ENCODE data around the gene XRRA1. TPM values are rescaled to one million over a fixed set of nuclear protein-coding genes. Genes with fewer than 3 reads are reported as not detected.

XRRA1 gene
- total RNA-seq, 1 donor from 2014 or later = 7.0 TPM

DNA sequence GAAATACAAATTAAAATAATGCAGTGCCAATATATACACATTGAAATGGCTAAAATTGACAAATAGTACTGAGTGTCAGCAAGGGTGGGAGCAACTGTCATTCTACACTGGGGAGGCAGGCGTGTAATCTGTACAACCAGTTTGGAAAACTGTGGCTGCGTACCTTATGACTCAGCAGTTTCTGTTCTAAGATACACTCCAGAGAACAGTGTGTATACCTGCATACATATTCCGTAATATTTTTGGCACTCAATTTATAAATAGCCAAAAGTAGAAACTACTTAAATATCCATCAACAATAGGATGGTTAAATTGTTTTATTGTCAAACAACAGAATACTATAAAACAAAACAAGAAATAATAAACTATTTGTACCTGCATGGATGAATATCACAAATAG lies 142.6 kb downstream of the XRRA1 start:
- intact Hi-C loops (cut with micrococcal nuclease) = no loop called here
- TF ChIP-seq, protein P1, sequence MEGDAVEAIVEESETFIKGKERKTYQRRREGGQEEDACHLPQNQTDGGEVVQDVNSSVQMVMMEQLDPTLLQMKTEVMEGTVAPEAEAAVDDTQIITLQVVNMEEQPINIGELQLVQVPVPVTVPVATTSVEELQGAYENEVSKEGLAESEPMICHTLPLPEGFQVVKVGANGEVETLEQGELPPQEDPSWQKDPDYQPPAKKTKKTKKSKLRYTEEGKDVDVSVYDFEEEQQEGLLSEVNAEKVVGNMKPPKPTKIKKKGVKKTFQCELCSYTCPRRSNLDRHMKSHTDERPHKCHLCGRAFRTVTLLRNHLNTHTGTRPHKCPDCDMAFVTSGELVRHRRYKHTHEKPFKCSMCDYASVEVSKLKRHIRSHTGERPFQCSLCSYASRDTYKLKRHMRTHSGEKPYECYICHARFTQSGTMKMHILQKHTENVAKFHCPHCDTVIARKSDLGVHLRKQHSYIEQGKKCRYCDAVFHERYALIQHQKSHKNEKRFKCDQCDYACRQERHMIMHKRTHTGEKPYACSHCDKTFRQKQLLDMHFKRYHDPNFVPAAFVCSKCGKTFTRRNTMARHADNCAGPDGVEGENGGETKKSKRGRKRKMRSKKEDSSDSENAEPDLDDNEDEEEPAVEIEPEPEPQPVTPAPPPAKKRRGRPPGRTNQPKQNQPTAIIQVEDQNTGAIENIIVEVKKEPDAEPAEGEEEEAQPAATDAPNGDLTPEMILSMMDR (IDR thresholded peaks at IDR 0.05; ENCODE audit: borderline replicate concordance) = no peak
- H3K36me3 ChIP-seq = peaks cover 1% of the 10 kb centered on the region
- H3K27me3 ChIP-seq (ENCODE audit: low read depth) = no peaks in the 10 kb centered on the region
- no peak for DNase-seq
- H3K27ac ChIP-seq (replicated peaks) = peak overlapping the region; percentile 34
- no peaks in the 10 kb centered on the region for H3K9me3 ChIP-seq (replicated peaks)
- H3K4me1 ChIP-seq = peaks cover 59% of the 10 kb centered on the region
- H3K4me3 ChIP-seq = no peak overlapping the region

DNA sequence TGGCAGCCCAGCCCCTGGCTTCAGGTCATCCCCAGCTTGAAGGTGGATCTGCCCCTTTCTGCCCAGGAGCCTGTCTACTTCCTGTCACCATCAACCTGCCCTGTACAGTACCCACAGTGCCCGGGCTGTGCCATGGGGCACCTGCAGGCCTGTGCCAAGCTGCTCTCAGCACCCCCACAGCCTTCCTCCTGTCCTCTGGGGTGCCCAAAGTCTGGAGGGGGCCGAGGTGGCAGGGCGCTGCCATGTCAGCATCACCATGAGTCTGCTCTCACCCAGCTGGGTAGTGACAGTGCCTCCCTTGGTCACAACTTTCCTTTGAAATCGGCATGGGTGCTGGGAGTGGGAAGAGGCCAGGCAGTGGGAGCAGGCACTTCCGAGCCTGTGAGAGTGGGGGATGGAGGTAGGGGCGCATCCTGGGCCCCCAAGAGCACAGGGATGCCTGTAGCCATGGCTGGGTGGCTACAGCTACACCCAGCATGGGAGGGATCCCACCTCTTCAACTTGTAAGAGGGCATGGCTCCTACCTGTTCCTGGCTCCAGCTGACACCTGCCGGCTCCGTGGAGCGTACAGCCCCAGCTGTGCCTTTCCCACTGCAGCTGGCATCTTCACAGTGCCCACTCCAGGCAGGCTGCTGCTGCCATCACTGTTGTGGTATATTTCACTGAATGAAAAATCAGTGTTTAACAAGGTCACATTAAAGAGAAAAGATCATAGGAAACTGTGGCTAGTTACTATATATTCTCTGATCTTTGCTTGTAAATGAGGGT lies 157.4 kb downstream of the XRRA1 start:
- no peaks in the 10 kb centered on the region for H3K27me3 ChIP-seq (ENCODE audit: low read depth)
- H3K4me3 ChIP-seq = no peak overlapping the region
- DNase-seq = no peak
- no peak overlapping the region for H3K27ac ChIP-seq (replicated peaks)
- intact Hi-C loops (cut with micrococcal nuclease) = no loop called here
- H3K36me3 ChIP-seq = peaks cover 52% of the 10 kb centered on the region
- TF ChIP-seq, protein P1 (IDR thresholded peaks at IDR 0.05; ENCODE audit: borderline replicate concordance) = no peak
- H3K9me3 ChIP-seq (replicated peaks) = no peaks in the 10 kb centered on the region
- no peaks in the 10 kb centered on the region for H3K4me1 ChIP-seq

Other genes starting within 250 kb of the XRRA1 start
- gene CHRDL2, start 217.7 kb downstream of the XRRA1 start, total RNA-seq = 6.5 TPM
- gene RNF169, start 200.2 kb downstream of the XRRA1 start, total RNA-seq = 9.6 TPM
- 103 TPM for gene SPCS2, start 175 bp upstream of the XRRA1 start, total RNA-seq
- gene NEU3, start 39.8 kb upstream of the XRRA1 start, total RNA-seq = 9.9 TPM
- not detected for gene OR2AT4, start 147.8 kb upstream of the XRRA1 start, total RNA-seq
- 22.7 TPM for gene SLCO2B1, start 202.0 kb upstream of the XRRA1 start, total RNA-seq

All from left ventricle myocardium inferior (tissue), 1 donor.